Measurements from ENCODE around the gene GPR84. TPM values are rescaled to one million over a fixed set of nuclear protein-coding genes. Genes with fewer than 3 reads are reported as not detected.

GPR84 gene
- total RNA-seq, 2 donors from 2014 or later: 0.43 TPM; not detected in 1

DNA sequence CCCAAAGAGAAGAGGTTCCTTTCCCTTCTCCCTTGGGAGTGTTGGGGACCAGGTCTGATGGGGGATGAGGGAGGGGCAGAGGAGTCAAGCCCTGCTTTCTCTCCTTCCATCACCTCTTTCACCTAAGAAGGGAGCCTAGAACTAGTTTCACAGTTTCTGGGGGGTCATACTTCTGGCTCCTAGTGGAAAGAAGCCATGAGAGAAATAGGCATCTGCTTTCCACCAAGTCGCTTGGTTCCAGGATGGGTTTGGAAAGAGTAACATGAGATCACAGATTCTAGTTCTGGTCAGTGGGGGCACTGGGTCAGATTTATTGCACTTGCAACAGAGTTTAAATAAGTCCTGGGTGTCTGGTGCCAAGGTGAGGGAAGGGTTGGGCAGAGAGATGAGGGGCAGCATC is 30.7 kb upstream of the GPR84 start:
- H3K4me1 ChIP-seq: peaks cover 0 to 35% of the 10 kb centered on the region in 2 donors
- DNase-seq (ENCODE audit: low spot score): no peak
- no peak overlapping the region for H3K27ac ChIP-seq
- TF ChIP-seq, protein P1, sequence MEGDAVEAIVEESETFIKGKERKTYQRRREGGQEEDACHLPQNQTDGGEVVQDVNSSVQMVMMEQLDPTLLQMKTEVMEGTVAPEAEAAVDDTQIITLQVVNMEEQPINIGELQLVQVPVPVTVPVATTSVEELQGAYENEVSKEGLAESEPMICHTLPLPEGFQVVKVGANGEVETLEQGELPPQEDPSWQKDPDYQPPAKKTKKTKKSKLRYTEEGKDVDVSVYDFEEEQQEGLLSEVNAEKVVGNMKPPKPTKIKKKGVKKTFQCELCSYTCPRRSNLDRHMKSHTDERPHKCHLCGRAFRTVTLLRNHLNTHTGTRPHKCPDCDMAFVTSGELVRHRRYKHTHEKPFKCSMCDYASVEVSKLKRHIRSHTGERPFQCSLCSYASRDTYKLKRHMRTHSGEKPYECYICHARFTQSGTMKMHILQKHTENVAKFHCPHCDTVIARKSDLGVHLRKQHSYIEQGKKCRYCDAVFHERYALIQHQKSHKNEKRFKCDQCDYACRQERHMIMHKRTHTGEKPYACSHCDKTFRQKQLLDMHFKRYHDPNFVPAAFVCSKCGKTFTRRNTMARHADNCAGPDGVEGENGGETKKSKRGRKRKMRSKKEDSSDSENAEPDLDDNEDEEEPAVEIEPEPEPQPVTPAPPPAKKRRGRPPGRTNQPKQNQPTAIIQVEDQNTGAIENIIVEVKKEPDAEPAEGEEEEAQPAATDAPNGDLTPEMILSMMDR (IDR thresholded peaks at IDR 0.05): no peak
- H3K36me3 ChIP-seq: peaks cover 58% of the 10 kb centered on the region
- no peaks in the 10 kb centered on the region for H3K27me3 ChIP-seq
- no peaks in the 10 kb centered on the region for H3K9me3 ChIP-seq
- no peak overlapping the region for H3K4me3 ChIP-seq

DNA sequence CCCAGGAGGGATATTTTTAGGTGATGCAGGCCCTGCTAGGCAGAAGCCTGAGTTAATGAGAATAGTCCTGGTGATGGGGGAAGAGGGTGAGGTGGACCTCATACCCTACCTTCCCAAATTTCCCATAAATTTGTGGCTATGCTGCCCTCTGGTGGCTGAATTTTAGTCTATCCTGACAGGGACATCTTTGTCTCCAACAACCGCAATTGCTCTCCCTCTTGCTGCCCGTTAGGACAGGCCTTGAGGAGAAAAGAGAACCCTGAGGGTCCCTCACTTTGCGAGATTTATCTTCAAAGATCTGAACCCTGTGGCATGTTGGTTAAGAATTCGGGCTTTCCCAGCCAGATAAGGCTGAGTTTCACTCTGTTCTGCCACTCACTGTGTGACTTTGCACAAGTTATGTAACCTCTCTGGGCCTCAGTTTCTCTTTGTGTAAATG is 30.0 kb upstream of the GPR84 start:
- TF ChIP-seq, protein P1 (IDR thresholded peaks at IDR 0.05): peak; percentile 64 to 74
- Histone ChIP-seq H3K9me3 (no peaks in the 10 kb centered on the region), H3K4me3 (no peak overlapping the region), H3K27ac (no peak overlapping the region), H3K4me1 (peaks cover 0 to 35% of the 10 kb centered on the region in 2 donors), H3K27me3 (no peaks in the 10 kb centered on the region), H3K36me3 (peaks cover 51% of the 10 kb centered on the region)
- DNase-seq (ENCODE audit: low spot score): no peak

DNA sequence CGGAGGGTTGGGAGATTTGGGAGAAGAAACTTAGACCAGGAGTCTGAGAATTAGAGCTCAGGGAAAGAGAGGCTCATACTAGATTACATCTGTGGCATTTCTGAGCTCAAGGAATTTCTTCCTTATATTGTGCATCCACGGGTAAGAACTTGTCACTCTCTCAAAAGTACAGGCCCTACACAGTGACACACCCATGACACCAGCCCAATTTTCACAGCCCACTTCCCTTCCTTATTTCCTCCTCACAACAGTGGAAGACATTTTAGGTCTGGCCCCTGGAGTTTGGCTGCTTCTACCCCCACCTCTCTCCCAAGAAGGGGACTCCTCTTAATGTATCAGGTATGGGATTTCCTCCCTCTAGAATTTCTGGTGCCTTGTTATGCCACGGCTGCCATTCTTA is 29.5 kb upstream of the GPR84 start:
- Histone ChIP-seq H3K9me3 (no peaks in the 10 kb centered on the region), H3K27me3 (no peaks in the 10 kb centered on the region), H3K4me1 (peaks cover 0 to 35% of the 10 kb centered on the region in 2 donors), H3K36me3 (peaks cover 45% of the 10 kb centered on the region), H3K27ac (no peak overlapping the region), H3K4me3 (no peak overlapping the region)
- TF ChIP-seq, protein P1 (IDR thresholded peaks at IDR 0.05): no peak
- no peak for DNase-seq (ENCODE audit: low spot score)

DNA sequence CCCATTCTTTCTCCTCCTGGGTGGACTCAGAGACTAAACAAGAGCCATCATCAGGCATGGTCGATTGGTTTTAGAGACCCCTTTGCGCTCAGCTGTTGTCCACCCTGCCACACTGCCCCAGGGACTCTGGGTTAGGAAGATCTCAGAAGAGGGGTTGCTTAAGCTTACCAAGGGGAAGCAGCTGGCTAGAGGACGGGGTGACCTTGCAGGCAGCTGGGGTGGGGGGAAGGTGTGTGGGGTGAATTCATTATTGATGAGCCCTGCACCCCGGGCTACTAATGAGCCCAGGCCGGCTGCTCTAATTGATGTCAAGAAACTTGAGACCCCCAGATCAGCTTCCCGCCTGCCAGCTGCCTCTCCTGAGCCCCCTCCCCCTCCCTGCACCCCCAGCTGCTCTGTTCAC is 28.9 kb upstream of the GPR84 start:
- H3K27ac ChIP-seq: no peak overlapping the region
- no peak for DNase-seq (ENCODE audit: low spot score)
- peaks cover 40% of the 10 kb centered on the region for H3K36me3 ChIP-seq
- no peaks in the 10 kb centered on the region for H3K9me3 ChIP-seq
- no peaks in the 10 kb centered on the region for H3K27me3 ChIP-seq
- no peak overlapping the region for H3K4me3 ChIP-seq
- H3K4me1 ChIP-seq: peaks cover 0 to 35% of the 10 kb centered on the region in 2 donors
- TF ChIP-seq, protein P1 (IDR thresholded peaks at IDR 0.05): no peak

DNA sequence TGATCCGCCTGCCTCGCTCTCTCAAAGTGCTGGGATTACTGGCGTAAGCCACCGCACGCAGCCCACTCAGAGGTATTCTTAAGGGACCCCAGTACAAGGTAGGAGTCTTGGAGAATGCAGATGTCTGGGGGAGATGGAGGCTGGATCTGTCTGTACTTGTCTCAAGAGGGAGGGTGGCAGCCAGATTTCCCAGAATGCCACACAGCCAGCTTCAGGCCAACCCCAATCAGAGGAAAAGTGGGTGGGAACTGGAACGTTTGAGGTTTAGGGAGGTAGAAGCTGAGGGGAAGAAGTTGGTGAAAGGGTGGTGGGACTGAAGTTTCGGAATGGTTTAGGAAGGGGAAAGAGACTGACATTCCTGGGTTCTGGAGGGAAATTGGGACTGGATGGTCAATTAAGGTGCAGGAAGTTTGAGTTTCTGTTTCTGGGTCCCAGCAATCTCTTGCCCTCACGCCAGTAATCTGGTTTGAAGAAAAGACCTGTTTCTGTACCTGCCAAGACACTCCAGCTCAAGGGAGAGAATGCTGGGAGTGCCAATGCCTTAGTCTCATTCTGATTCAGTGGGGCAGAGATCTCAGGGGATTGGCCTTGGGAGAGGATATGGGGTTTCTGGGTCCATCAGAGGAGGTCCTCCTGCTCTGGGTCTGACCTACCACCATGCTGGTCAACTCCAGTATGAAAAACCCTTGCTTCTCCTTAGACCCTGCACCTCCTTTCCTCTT is 28.4 kb upstream of the GPR84 start:
- TF ChIP-seq, protein P1 (IDR thresholded peaks at IDR 0.05): no peak
- Histone ChIP-seq H3K36me3 (peaks cover 34% of the 10 kb centered on the region), H3K9me3 (no peaks in the 10 kb centered on the region), H3K4me1 (peaks cover 0 to 35% of the 10 kb centered on the region in 2 donors), H3K4me3 (no peak overlapping the region), H3K27me3 (no peaks in the 10 kb centered on the region), H3K27ac (no peak overlapping the region)
- no peak for DNase-seq (ENCODE audit: low spot score)
